GDM1 (cell line): ENCODE data around the gene ROBO1.
"Not testable (repeated sequence)": the region's sequence is repeated elsewhere in the genome, so short reads cannot be mapped to it uniquely, and the experiment has no call there.

Experiments
- DNase-seq: peaks from one replicate; lab custom pipeline; 2025; lab: John Stamatoyannopoulos, UW

ROBO1 gene

GRCh38 chr3:78798266-78798832, 969.4 kb downstream of the ROBO1 start:
- DNase-seq: no peak

- DNase-seq: no peak
Observed at GRCh38 chr3:78794431-78794830, 973.4 kb downstream of the ROBO1 start.

- DNase-seq: no peak
Observed at GRCh38 chr3:78792733-78793132, 975.1 kb downstream of the ROBO1 start.

- no peak for DNase-seq
Observed at GRCh38 chr3:78792212-78792611, 975.6 kb downstream of the ROBO1 start.

GRCh38 chr3:78791753-78792152, 976.0 kb downstream of the ROBO1 start:
- no peak for DNase-seq

- DNase-seq: no peak
Observed at GRCh38 chr3:78788839-78789238, 979.0 kb downstream of the ROBO1 start.

GRCh38 chr3:78785004-78785403, 982.8 kb downstream of the ROBO1 start:
- no peak for DNase-seq

GRCh38 chr3:78781351-78781750, 986.4 kb downstream of the ROBO1 start:
- no peak for DNase-seq

- no peak for DNase-seq
Observed at GRCh38 chr3:78765671-78766485, 1001.9 kb downstream of the ROBO1 start.

GRCh38 chr3:78764634-78765033, 1003.2 kb downstream of the ROBO1 start:
- no peak for DNase-seq

- DNase-seq: no peak
Observed at GRCh38 chr3:78762121-78762520, 1005.7 kb downstream of the ROBO1 start.

- no peak for DNase-seq
Observed at GRCh38 chr3:78761126-78761525, 1006.7 kb downstream of the ROBO1 start.

- DNase-seq: no peak
Observed at GRCh38 chr3:78757731-78758130, 1010.1 kb downstream of the ROBO1 start.

GRCh38 chr3:78754066-78754743, 1013.6 kb downstream of the ROBO1 start:
- DNase-seq: no peak

- DNase-seq: no peak
Observed at GRCh38 chr3:78751266-78751665, 1016.5 kb downstream of the ROBO1 start.

- not testable (repeated sequence) for DNase-seq
Observed at GRCh38 chr3:78750291-78750690, 1017.5 kb downstream of the ROBO1 start.

GRCh38 chr3:78749056-78749455, 1018.7 kb downstream of the ROBO1 start:
- no peak for DNase-seq

- DNase-seq: no peak
Observed at GRCh38 chr3:78745847-78746246, 1022.0 kb downstream of the ROBO1 start.

- DNase-seq: no peak
Observed at GRCh38 chr3:78742491-78742890, 1025.3 kb downstream of the ROBO1 start.

GRCh38 chr3:78742041-78742440, 1025.8 kb downstream of the ROBO1 start:
- DNase-seq: no peak

GRCh38 chr3:78741066-78741645, 1026.6 kb downstream of the ROBO1 start:
- no peak for DNase-seq

GRCh38 chr3:78738833-78739232, 1029.0 kb downstream of the ROBO1 start:
- DNase-seq: no peak

GRCh38 chr3:78737988-78738387, 1029.8 kb downstream of the ROBO1 start:
- no peak for DNase-seq
